HepG2 (cell line): Measurements from ENCODE around the gene SLC5A10. TPM values are rescaled to one million over a fixed set of nuclear protein-coding genes. Genes with fewer than 3 reads are reported as not detected.

Experiments
- AKNA ChIP-seq: sonication (generic); formaldehyde crosslinking; IDR thresholded peaks from 2 replicates; pipeline ENCODE4 v1.4.0; 2020; ENCODE audit warnings: missing genetic modification reagents, borderline replicate concordance
- HIVEP1 ChIP-seq: sonication (generic); formaldehyde crosslinking; IDR thresholded peaks from 2 replicates; pipeline ENCODE4 v1.4.0; 2020; ENCODE audit warnings: mild to moderate bottlenecking, missing genetic modification reagents
- MATR3 ChIP-seq: sonication (generic); formaldehyde crosslinking; IDR thresholded peaks from 2 replicates; pipeline ENCODE4 v1.4.0; 2020; ENCODE audit warnings: missing genetic modification reagents
- MEF2D ChIP-seq: sonication (generic); formaldehyde crosslinking; IDR thresholded peaks from 2 replicates; pipeline ENCODE4 v1.5.1; 2020; ENCODE audit warnings: mild to moderate bottlenecking, missing genetic modification reagents
- MTERF4 ChIP-seq: sonication (generic); formaldehyde crosslinking; IDR thresholded peaks from 2 replicates; pipeline ENCODE4 v1.8.0; 2023; ENCODE audit warnings: mild to moderate bottlenecking, missing genetic modification reagents
- NFATC3 ChIP-seq: sonication (generic); formaldehyde crosslinking; IDR thresholded peaks from 2 replicates; pipeline ENCODE4 v1.5.1; 2020; ENCODE audit warnings: mild to moderate bottlenecking, missing genetic modification reagents
- PRDM15 ChIP-seq: sonication (generic); formaldehyde crosslinking; IDR thresholded peaks from 2 replicates; pipeline ENCODE4 v1.4.0; 2020; ENCODE audit warnings: missing genetic modification reagents
- SOX6 ChIP-seq, 2 experiments: fragments of 450-650 bp in 1 of 2; sonication (generic) in 1 of 2; formaldehyde crosslinking in 1 of 2; IDR thresholded peaks; 2 replicates each; pipeline versions ENCODE4 v1.4.0 to v1.6.1; 2017 to 2020; ENCODE audit warnings: antibody characterized with exemption in 1 of 2, mild to moderate bottlenecking in 1 of 2, missing genetic modification reagents in 1 of 2
- THAP9 ChIP-seq: sonication (generic); formaldehyde crosslinking; IDR thresholded peaks from 2 replicates; pipeline ENCODE4; 2020; ENCODE audit warnings: missing genetic modification reagents, mild to moderate bottlenecking, borderline replicate concordance
- ZFAT ChIP-seq: sonication (generic); formaldehyde crosslinking; conservative IDR thresholded peaks from 2 replicates; pipeline ENCODE4 v1.8.1; 2023; ENCODE audit warnings: missing genetic modification reagents, inconsistent platforms
- ZNF180 ChIP-seq: sonication (generic); formaldehyde crosslinking; IDR thresholded peaks from 2 replicates; pipeline ENCODE4 v1.4.0; 2020; ENCODE audit warnings: low read depth, missing genetic modification reagents, borderline replicate concordance
- ZNF207 ChIP-seq: fragments of 450-650 bp; IDR thresholded peaks from 2 replicates; pipeline ENCODE4 v1.6.1; 2016; ENCODE audit warnings: antibody characterized with exemption, borderline replicate concordance
- ZNF329 ChIP-seq: sonication (generic); formaldehyde crosslinking; IDR thresholded peaks from 2 replicates; pipeline ENCODE4 v1.9.0; 2021; ENCODE audit warnings: low read depth, mild to moderate bottlenecking, missing genetic modification reagents
- ZNF713 ChIP-seq: sonication (generic); formaldehyde crosslinking; IDR thresholded peaks from 2 replicates; pipeline ENCODE4 v1.4.0; 2020; ENCODE audit warnings: mild to moderate bottlenecking, missing genetic modification reagents
- ZNF83 ChIP-seq: sonication (generic); formaldehyde crosslinking; IDR thresholded peaks from 2 replicates; pipeline ENCODE4 v1.4.0; 2020; ENCODE audit warnings: missing genetic modification reagents, mild to moderate bottlenecking, borderline replicate concordance
- ZNF841 ChIP-seq: sonication (generic); formaldehyde crosslinking; IDR thresholded peaks from 2 replicates; pipeline ENCODE4 v1.8.1; 2023; ENCODE audit warnings: missing genetic modification reagents, borderline replicate concordance
- ZNF891 ChIP-seq: sonication (generic); formaldehyde crosslinking; IDR thresholded peaks from 2 replicates; pipeline ENCODE4 v1.5.0; 2020; ENCODE audit warnings: mild to moderate bottlenecking, missing genetic modification reagents
- polyA plus RNA-seq, 8 experiments: library from polyadenylated mRNA; depleted of rRNA in 3 of 8; stranded (reverse) in 7 of 8; unstranded in 1 of 8; fragments of >200 nt; fragmentation: Illumina TruSeq in 4 of 8; extraction: Trizol in 4 of 8; gene quantifications; 2 replicates each; pipeline versions ENCODE4 v1.2.1 to v1.2.3, GENCODE V29; 2011 to 2016; ENCODE audit warnings: low read depth in 4 of 8, missing spikeins in 1 of 8, mixed read lengths in 1 of 8; ENCODE audit not compliant: insufficient read depth in 1 of 8
- total RNA-seq, 5 experiments: library from RNA; depleted of rRNA; stranded (reverse); fragments of >200 nt; fragmentation: Illumina TruSeq; extraction: Trizol; gene quantifications; 2 replicates each; pipeline ENCODE4 v1.2.3, GENCODE V29; 2016; ENCODE audit warnings: low read depth in 1 of 5

Gene SLC5A10
- total and polyA plus RNA-seq, 2 of the 13 experiments (the other 11 are each of a cell fraction or from before 2014, with no cell fraction given) = 0.05 TPM; not detected in 1

- TF ChIP-seq ZNF713 (CRISPR knock-in tag) (no peak), ZNF329 (no peak), SOX6 (IDR thresholded peaks at IDR 0.05) (no peak), SOX6 (CRISPR knock-in tag; IDR thresholded peaks at IDR 0.05) (peak; percentile 90), ZNF891 (CRISPR knock-in tag) (0 out of 2 replicates have a peak, but pooled peaks have one; percentile 16), HIVEP1 (CRISPR knock-in tag) (no peak), PRDM15 (CRISPR knock-in tag) (no peak), ZFAT (CRISPR knock-in tag) (no peak), NFATC3 (CRISPR knock-in tag) (no peak), ZNF180 (no peak), ZNF207 (no peak), MATR3 (CRISPR knock-in tag) (no peak), ZNF83 (CRISPR knock-in tag) (no peak), THAP9 (CRISPR knock-in tag) (no peak), AKNA (CRISPR knock-in tag) (no peak), ZNF841 (CRISPR knock-in tag) (no peak), MEF2D (CRISPR knock-in tag) (no peak), MTERF4 (CRISPR knock-in tag) (no peak)
Measured at GRCh38 chr17:19005789-19006430, 53.9 kb downstream of the SLC5A10 start (continued).
